ENCODE measurements around the gene BBS10.

DNA sequence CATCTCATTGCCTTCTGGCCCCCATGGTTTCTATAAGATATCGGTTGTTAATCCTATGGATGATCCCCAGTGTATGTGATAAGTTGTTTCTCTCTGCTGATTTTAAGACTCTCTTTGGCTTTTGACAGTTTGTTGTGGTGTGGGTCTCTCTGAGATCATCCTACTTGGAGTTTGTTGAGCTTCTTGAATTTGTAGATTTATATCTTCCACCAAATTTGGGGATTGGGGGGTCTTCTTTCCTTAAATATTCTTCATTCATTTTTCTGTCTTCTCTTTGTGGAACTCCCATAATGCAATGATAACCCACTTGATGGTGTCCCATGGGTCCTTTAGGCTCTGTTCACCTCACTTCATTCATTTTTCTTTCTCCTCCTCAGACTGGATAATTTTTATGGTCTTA lies 20.0 kb upstream of the BBS10 start:
- TF ChIP-seq CTCF (IDR thresholded peaks at IDR 0.05; ENCODE audit: low read depth, low read length, poor library complexity, severe bottlenecking) (no peak), EZH2phosphoT487 (IDR thresholded peaks at IDR 0.05; ENCODE audit: borderline replicate concordance, low read length) (no peak)

All from DOHH2 (cell line).